ENCODE data around the gene BABAM1.

DNA sequence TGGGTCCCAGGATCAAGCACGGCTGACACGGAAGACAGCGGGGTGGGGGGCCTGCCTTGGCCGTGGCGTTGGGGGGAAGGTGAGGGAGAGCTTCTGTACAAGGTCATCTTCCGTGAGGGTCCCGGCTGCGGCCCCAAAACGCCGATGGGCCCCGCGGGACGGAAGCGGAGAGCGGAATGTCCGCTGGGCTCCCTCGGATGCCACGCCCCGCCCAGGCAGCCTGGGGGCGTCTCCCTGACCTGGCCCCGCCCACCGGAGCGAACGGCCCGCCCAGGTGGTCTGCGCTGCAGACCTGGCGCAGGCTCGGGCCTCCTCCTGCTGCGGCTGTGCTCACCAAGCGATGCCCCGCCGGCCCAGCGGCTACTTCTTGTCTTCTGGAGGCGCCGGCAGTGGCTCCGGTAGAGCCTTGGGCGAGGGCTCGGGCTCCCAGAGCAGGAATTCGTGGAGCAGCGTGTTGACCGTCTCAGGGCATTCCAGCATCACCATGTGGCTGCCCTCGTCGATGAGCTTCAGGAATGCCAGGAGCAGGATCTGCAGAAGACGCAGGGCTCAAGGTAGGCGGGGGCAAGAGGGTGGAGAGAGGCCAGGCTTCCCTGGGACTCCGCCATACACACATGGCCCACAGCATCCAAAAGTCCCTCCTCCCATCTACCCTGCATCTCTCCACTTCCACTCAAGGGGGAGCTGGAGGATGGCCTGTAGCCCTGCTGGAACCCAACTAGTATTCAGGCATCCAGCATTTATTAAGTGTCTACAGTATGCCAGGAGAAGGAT, 25.2 kb downstream of the BABAM1 start:
- TF ChIP-seq, protein P1, sequence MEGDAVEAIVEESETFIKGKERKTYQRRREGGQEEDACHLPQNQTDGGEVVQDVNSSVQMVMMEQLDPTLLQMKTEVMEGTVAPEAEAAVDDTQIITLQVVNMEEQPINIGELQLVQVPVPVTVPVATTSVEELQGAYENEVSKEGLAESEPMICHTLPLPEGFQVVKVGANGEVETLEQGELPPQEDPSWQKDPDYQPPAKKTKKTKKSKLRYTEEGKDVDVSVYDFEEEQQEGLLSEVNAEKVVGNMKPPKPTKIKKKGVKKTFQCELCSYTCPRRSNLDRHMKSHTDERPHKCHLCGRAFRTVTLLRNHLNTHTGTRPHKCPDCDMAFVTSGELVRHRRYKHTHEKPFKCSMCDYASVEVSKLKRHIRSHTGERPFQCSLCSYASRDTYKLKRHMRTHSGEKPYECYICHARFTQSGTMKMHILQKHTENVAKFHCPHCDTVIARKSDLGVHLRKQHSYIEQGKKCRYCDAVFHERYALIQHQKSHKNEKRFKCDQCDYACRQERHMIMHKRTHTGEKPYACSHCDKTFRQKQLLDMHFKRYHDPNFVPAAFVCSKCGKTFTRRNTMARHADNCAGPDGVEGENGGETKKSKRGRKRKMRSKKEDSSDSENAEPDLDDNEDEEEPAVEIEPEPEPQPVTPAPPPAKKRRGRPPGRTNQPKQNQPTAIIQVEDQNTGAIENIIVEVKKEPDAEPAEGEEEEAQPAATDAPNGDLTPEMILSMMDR (IDR thresholded peaks at IDR 0.05) = peak in 2 of 3 experiments; percentile 40 to 52
- TF ChIP-seq POLR2AphosphoS5 (IDR thresholded peaks at IDR 0.05; ENCODE audit: insufficient read depth in 1 of 2, low read depth in 1 of 2) = peak; percentile 40 to 73
- TF ChIP-seq POLR2A (IDR thresholded peaks at IDR 0.05) = no peak

Data from vagina (tissue), 2 donors.